ENCODE results near the gene COL27A1. TPM values are rescaled to one million over a fixed set of nuclear protein-coding genes. Genes with fewer than 3 reads are reported as not detected.

The COL27A1 gene
- total RNA-seq, 4 donors from 2014 or later = 1.0 to 5.7 (median 3.3) TPM

DNA sequence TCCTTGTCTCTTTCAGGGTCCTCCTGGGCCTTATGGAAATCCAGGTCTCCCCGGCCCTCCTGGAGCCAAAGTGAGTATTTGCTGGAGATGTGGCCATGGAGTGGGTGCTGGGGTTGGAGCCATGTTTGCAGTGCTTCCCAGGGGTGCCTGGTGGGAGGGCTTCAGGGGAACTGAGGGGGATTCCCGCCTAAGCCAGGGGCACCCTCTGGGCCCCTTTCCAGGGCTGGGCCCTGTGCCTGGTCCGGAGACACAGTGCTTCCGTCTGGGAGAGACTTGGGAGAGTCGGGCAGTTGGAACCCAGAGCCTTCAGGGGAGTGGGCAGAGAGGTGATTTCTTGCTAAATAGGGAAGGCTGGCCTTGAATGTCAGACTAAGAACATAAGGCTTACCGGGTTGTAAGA lies 27.7 kb downstream of the COL27A1 start:
- WGBS, 2 donors (ENCODE audit: low coverage in 1 of 2) = 80% methylated on average over 1 of the region's 6 CpGs; no CpG with 5 or more reads in 1 of the 2 donors
- H3K4me1 ChIP-seq = peaks cover 0 to 43% (median 24%) of the 10 kb centered on the region in 3 donors
- H3K36me3 ChIP-seq = no peaks in the 10 kb centered on the region
- no peak overlapping the region for H3K27ac ChIP-seq
- no peaks in the 10 kb centered on the region for H3K9me3 ChIP-seq
- H3K4me3 ChIP-seq = no peak overlapping the region
- H3K27me3 ChIP-seq = no peaks in the 10 kb centered on the region
- TF ChIP-seq, protein P1, sequence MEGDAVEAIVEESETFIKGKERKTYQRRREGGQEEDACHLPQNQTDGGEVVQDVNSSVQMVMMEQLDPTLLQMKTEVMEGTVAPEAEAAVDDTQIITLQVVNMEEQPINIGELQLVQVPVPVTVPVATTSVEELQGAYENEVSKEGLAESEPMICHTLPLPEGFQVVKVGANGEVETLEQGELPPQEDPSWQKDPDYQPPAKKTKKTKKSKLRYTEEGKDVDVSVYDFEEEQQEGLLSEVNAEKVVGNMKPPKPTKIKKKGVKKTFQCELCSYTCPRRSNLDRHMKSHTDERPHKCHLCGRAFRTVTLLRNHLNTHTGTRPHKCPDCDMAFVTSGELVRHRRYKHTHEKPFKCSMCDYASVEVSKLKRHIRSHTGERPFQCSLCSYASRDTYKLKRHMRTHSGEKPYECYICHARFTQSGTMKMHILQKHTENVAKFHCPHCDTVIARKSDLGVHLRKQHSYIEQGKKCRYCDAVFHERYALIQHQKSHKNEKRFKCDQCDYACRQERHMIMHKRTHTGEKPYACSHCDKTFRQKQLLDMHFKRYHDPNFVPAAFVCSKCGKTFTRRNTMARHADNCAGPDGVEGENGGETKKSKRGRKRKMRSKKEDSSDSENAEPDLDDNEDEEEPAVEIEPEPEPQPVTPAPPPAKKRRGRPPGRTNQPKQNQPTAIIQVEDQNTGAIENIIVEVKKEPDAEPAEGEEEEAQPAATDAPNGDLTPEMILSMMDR (IDR thresholded peaks at IDR 0.05) = no peak
- TF ChIP-seq EP300 (IDR thresholded peaks at IDR 0.05) (no peak), POLR2AphosphoS5 (IDR thresholded peaks at IDR 0.05) (no peak), POLR2A (IDR thresholded peaks at IDR 0.05) (no peak)
- ATAC-seq = no peak

GRCh38 chr9:114184071-114184470 lies 28.7 kb downstream of the COL27A1 start:
- H3K27me3 ChIP-seq = no peaks in the 10 kb centered on the region
- TF ChIP-seq, protein P1 (IDR thresholded peaks at IDR 0.05) = no peak
- TF ChIP-seq POLR2A (IDR thresholded peaks at IDR 0.05) (no peak), EP300 (IDR thresholded peaks at IDR 0.05) (no peak), POLR2AphosphoS5 (IDR thresholded peaks at IDR 0.05) (no peak)
- no peak overlapping the region for H3K4me3 ChIP-seq
- 94% methylated on average over 2 of the region's 3 CpGs; no CpG with 5 or more reads in 1 of the 2 donors for WGBS, 2 donors (ENCODE audit: low coverage in 1 of 2)
- no peaks in the 10 kb centered on the region for H3K9me3 ChIP-seq
- H3K36me3 ChIP-seq = no peaks in the 10 kb centered on the region
- ATAC-seq = no peak
- H3K4me1 ChIP-seq = peaks cover 0 to 32% (median 15%) of the 10 kb centered on the region in 3 donors
- H3K27ac ChIP-seq = no peak overlapping the region

GRCh38 chr9:114184866-114185265 lies 29.5 kb downstream of the COL27A1 start:
- TF ChIP-seq EP300 (IDR thresholded peaks at IDR 0.05) = no peak
- TF ChIP-seq POLR2AphosphoS5 (IDR thresholded peaks at IDR 0.05) = no peak
- TF ChIP-seq, protein P1 (IDR thresholded peaks at IDR 0.05) = no peak
- no peak for TF ChIP-seq POLR2A (IDR thresholded peaks at IDR 0.05)
- WGBS, 2 donors (ENCODE audit: low coverage in 1 of 2) = 57% methylated on average over 1 of the region's 2 CpGs; no CpG with 5 or more reads in 1 of the 2 donors
- no peak overlapping the region for H3K27ac ChIP-seq
- peaks cover 0 to 6% (median 0%) of the 10 kb centered on the region in 3 donors for H3K9me3 ChIP-seq
- no peaks in the 10 kb centered on the region for H3K36me3 ChIP-seq
- H3K4me3 ChIP-seq = no peak overlapping the region
- peaks cover 0 to 27% (median 14%) of the 10 kb centered on the region in 3 donors for H3K4me1 ChIP-seq
- no peaks in the 10 kb centered on the region for H3K27me3 ChIP-seq
- ATAC-seq = no peak

- H3K4me1 ChIP-seq = peaks cover 0 to 18% (median 6%) of the 10 kb centered on the region in 3 donors
- no peak overlapping the region for H3K4me3 ChIP-seq
- H3K27me3 ChIP-seq = no peaks in the 10 kb centered on the region
- no peak for ATAC-seq
- H3K27ac ChIP-seq = no peak overlapping the region
- TF ChIP-seq, protein P1 (IDR thresholded peaks at IDR 0.05) = no peak
- TF ChIP-seq EP300 (IDR thresholded peaks at IDR 0.05) (no peak), POLR2AphosphoS5 (IDR thresholded peaks at IDR 0.05) (no peak), POLR2A (IDR thresholded peaks at IDR 0.05) (no peak)
- H3K9me3 ChIP-seq = peaks cover 0 to 16% (median 0%) of the 10 kb centered on the region in 3 donors
- 80 to 90% methylated on average over 3 to 7 of the region's 11 CpGs for WGBS, 2 donors (ENCODE audit: low coverage in 1 of 2)
- H3K36me3 ChIP-seq = no peaks in the 10 kb centered on the region
These were observed 30.5 kb downstream of the COL27A1 start for GRCh38 chr9:114185570-114186490.
